ENCODE data around the gene FCHO2. TPM values are rescaled to one million over a fixed set of nuclear protein-coding genes. Genes with fewer than 3 reads are reported as not detected.
A peak's percentile ranks its signal among the peaks of the same experiment; 100 is the strongest.

FCHO2 gene
- total and polyA plus RNA-seq, 2 of the 4 experiments (the other 2 are of a cell fraction), result 6.1 to 23.5 TPM

DNA sequence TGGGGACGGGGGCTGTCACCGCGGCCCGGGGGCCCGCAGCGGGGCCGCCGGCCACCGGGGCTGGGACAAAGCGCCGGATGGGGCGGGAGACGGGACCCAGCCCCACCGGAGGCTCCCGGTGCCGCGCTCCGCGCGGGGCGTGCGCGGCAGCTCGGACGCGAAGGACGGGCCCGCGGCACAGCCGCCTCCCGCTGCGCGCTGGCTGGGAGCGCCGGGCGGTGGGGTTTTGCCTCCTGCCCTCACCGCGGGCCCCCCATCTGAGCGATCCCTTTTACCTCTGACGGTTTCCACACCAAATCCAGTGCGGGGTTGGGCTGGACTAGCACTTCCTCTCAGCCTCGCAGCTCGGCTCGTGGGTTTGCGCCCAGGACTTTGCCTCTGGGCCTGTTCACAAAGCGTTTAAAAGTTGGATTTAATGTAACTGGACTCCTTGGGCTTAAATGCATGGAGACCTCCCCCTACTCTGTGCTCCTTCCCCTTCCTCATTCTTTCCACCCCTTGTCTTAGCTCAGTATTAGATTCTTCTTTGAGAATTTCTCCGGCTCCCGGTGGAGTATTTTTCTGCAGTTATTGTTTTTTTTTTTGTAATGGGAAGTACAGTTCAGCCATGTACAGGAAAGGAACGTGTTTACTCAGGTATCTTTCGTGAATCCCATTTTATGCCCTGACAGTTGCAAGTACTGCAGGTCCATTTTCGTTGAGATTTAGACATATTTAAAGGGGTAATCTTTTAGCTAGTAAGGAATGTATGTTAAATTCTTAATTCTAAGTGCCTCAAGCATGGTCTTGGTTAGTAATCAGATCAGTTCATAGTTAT is 691 bp downstream of the FCHO2 start:
- Histone ChIP-seq H2BK5ac (ENCODE audit: low read depth, low read length, poor library complexity, severe bottlenecking) (peak overlapping the region; percentile 86), H3K4me3 (ENCODE audit: insufficient read depth, low read depth, low read length) (peak overlapping the region; percentile 81), H3K36me3 (ENCODE audit: control insufficient read depth, insufficient read depth, low read length) (peaks cover 3% of the 10 kb centered on the region), H3K4ac (ENCODE audit: low read depth, low read length) (peak overlapping the region; percentile 84), H3K4me1 (ENCODE audit: control insufficient read depth, insufficient read depth, low read length) (peaks cover 12% of the 10 kb centered on the region), H4K91ac (ENCODE audit: insufficient read depth, low read depth, low read length) (no peak overlapping the region; the same call in 1 of the 2 replicates), H2AK5ac (ENCODE audit: low read depth, low read length) (peak overlapping the region; percentile 13; the same call in 1 of the 2 replicates), H3K18ac (ENCODE audit: low read depth, low read length) (peak overlapping the region; percentile 71; the same call in 1 of the 2 replicates), H3K9me1 (ENCODE audit: insufficient read depth, low read length) (peaks cover 5% of the 10 kb centered on the region), H3K9ac (ENCODE audit: low read depth, low read length) (peak overlapping the region; percentile 78), H4K8ac (ENCODE audit: low read depth in 2 of 2, low read length in 2 of 2) (peak overlapping the region in 1 of 2 experiments; percentile 37; a peak in 2 of 4 replicates), H3K23ac (ENCODE audit: low read depth, low read length) (peak overlapping the region; percentile 61), H4K5ac (ENCODE audit: low read depth, low read length) (peak overlapping the region; percentile 31), H3K9me3 (ENCODE audit: control insufficient read depth, insufficient read depth, low read length) (no peaks in the 10 kb centered on the region), H2AK9ac (replicated peaks; ENCODE audit: low read depth, low read length, poor library complexity) (peak overlapping the region; percentile 93), H3K27ac (ENCODE audit: insufficient read depth, low read length) (peak overlapping the region; percentile 77), H2BK120ac (ENCODE audit: low read depth, low read length) (peak overlapping the region; percentile 7; the same call in 1 of the 2 replicates), H3K56ac (ENCODE audit: extremely low read depth, insufficient read depth, low read length) (peak overlapping the region; percentile 88), H2AFZ (replicated peaks; ENCODE audit: low read length, poor library complexity) (peak overlapping the region; percentile 96), H3K27me3 (ENCODE audit: control insufficient read depth, insufficient read depth, low read length) (no peaks in the 10 kb centered on the region), H2BK20ac (ENCODE audit: low read depth, low read length) (no peak overlapping the region), H3K79me1 (ENCODE audit: low read depth in 1 of 2, low read length in 2 of 2) (peaks cover 3 to 23% of the 10 kb centered on the region in 2 experiments; a peak in 2 of 4 replicates), H3K14ac (replicated peaks; ENCODE audit: low read depth, low read length) (peak overlapping the region; percentile 32; the same call in 1 of the 2 replicates), H2BK15ac (ENCODE audit: low read depth, low read length) (0 out of 3 replicates have a peak overlapping the region, but pooled peaks have one; percentile 19), H3K4me2 (ENCODE audit: low read depth, low read length) (peak overlapping the region; percentile 98), H4K20me1 (ENCODE audit: insufficient read depth, low read length) (peaks cover 5% of the 10 kb centered on the region; the same call in 1 of the 2 replicates)
- 3% methylated on average over 10 of the region's 51 CpGs; no CpG with 5 or more reads in 1 of the 2 experiments for WGBS, 2 experiments (ENCODE audit: extremely low coverage in 2 of 2, insufficient read length in 1 of 2)
- TF ChIP-seq, protein P1, sequence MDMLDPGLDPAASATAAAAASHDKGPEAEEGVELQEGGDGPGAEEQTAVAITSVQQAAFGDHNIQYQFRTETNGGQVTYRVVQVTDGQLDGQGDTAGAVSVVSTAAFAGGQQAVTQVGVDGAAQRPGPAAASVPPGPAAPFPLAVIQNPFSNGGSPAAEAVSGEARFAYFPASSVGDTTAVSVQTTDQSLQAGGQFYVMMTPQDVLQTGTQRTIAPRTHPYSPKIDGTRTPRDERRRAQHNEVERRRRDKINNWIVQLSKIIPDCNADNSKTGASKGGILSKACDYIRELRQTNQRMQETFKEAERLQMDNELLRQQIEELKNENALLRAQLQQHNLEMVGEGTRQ (IDR thresholded peaks at IDR 0.05; ENCODE audit: low read depth, low read length), result no peak
- TF ChIP-seq, protein P2, sequence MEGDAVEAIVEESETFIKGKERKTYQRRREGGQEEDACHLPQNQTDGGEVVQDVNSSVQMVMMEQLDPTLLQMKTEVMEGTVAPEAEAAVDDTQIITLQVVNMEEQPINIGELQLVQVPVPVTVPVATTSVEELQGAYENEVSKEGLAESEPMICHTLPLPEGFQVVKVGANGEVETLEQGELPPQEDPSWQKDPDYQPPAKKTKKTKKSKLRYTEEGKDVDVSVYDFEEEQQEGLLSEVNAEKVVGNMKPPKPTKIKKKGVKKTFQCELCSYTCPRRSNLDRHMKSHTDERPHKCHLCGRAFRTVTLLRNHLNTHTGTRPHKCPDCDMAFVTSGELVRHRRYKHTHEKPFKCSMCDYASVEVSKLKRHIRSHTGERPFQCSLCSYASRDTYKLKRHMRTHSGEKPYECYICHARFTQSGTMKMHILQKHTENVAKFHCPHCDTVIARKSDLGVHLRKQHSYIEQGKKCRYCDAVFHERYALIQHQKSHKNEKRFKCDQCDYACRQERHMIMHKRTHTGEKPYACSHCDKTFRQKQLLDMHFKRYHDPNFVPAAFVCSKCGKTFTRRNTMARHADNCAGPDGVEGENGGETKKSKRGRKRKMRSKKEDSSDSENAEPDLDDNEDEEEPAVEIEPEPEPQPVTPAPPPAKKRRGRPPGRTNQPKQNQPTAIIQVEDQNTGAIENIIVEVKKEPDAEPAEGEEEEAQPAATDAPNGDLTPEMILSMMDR (conservative IDR thresholded peaks at IDR 0.05; ENCODE audit: low read depth, low read length), result no peak
- no peak for TF ChIP-seq FOS (IDR thresholded peaks at IDR 0.05; ENCODE audit: low read depth, low read length)
- no peak for TF ChIP-seq CHD1 (IDR thresholded peaks at IDR 0.05; ENCODE audit: low read depth, low read length)
- no peak for TF ChIP-seq POLR2A (IDR thresholded peaks at IDR 0.05; ENCODE audit: low read depth, low read length)
- no peak for TF ChIP-seq NFE2L2 (IDR thresholded peaks at IDR 0.05; ENCODE audit: low read depth, low read length)
- TF ChIP-seq, protein P3, sequence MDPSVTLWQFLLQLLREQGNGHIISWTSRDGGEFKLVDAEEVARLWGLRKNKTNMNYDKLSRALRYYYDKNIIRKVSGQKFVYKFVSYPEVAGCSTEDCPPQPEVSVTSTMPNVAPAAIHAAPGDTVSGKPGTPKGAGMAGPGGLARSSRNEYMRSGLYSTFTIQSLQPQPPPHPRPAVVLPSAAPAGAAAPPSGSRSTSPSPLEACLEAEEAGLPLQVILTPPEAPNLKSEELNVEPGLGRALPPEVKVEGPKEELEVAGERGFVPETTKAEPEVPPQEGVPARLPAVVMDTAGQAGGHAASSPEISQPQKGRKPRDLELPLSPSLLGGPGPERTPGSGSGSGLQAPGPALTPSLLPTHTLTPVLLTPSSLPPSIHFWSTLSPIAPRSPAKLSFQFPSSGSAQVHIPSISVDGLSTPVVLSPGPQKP (IDR thresholded peaks at IDR 0.05; ENCODE audit: borderline replicate concordance, low read depth, low read length), result no peak
- TF ChIP-seq BHLHE40 (IDR thresholded peaks at IDR 0.05; ENCODE audit: low read depth, low read length), result no peak
- TF ChIP-seq RFX5 (IDR thresholded peaks at IDR 0.05; ENCODE audit: low read depth, low read length), result no peak
- no peak for TF ChIP-seq CEBPB (IDR thresholded peaks at IDR 0.05; ENCODE audit: low read depth, low read length)
- TF ChIP-seq MAFK (IDR thresholded peaks at IDR 0.05; ENCODE audit: low read depth, low read length), result no peak
- ATAC-seq (ENCODE audit: low read depth) (peak; percentile 45), DNase-seq (peak; percentile 56)
- POLR2A ChIA-PET (ENCODE audit: unreplicated experiment), result interaction anchor here (0.6 to 0.7 kb wide), 3 partner anchors 156 to 469 kb away, joined by 4 to 5 read pairs (median 4); no protein-coding TSS in a partner anchor
- in situ Hi-C loops (cut with MboI; ENCODE audit: low sequenced_read_pairs) (no loop called here), intact Hi-C loops (cut with micrococcal nuclease) (loop anchor here (1.0 to 5.0 kb wide), 3 partner anchors 246 to 496 kb away; no protein-coding TSS in a partner anchor), dilution Hi-C loops (cut with HindIII; ENCODE audit: low sequenced_read_pairs, unreplicated experiment) (no loop called here)
- BruUV-seq (replicated peaks), result no TSS peak
- CTCF ChIA-PET, result interaction anchor here (0.5 to 0.9 kb wide), 3 partner anchors 125 to 566 kb away, joined by 3 read pairs; no protein-coding TSS in a partner anchor

Data from IMR-90 (cell line).